Neuronal stem cell (in vitro differentiated cells): ENCODE measurements around the gene SLITRK3.
"Not testable (repeated sequence)": the region's sequence is repeated elsewhere in the genome, so short reads cannot be mapped to it uniquely, and the experiment has no call there.

Experiments used
- DNase-seq: peaks from one replicate; pipeline ENCODE4 v3.0.0-alpha.2; 2013; ENCODE audit warnings: low spot score
- H2AFZ ChIP-seq: one replicate; pipeline ENCODE4 v1.6.1; 2013; ENCODE audit warnings: mild to moderate bottlenecking, low read length, inconsistent platforms
- H2AK5ac ChIP-seq: 2 replicates; pipeline ENCODE4 v1.6.1; 2013; ENCODE audit warnings: low read depth, mild to moderate bottlenecking, inconsistent platforms, low read length, moderate library complexity, mixed read lengths
- H2BK120ac ChIP-seq: 2 replicates; pipeline ENCODE4 v1.6.1; 2013; ENCODE audit warnings: low read depth, mild to moderate bottlenecking, inconsistent platforms, low read length, moderate library complexity, mixed read lengths
- H2BK12ac ChIP-seq: one replicate; pipeline ENCODE4 v1.6.1; 2013; ENCODE audit warnings: low read length, inconsistent platforms
- H2BK15ac ChIP-seq: 2 replicates; pipeline ENCODE4 v1.6.1; 2013; ENCODE audit warnings: mild to moderate bottlenecking, low read length, inconsistent platforms, mixed read lengths
- H2BK5ac ChIP-seq: one replicate; pipeline ENCODE4 v1.6.1; 2013; ENCODE audit warnings: inconsistent platforms, mild to moderate bottlenecking, low read length, moderate library complexity
- H3K14ac ChIP-seq: one replicate; pipeline ENCODE4 v1.6.1; 2013; ENCODE audit warnings: low read length, inconsistent platforms
- H3K18ac ChIP-seq: 2 replicates; pipeline ENCODE4 v1.6.1; 2013; ENCODE audit warnings: low read length, inconsistent platforms
- H3K23ac ChIP-seq: 2 replicates; pipeline ENCODE4 v1.6.1; 2013; ENCODE audit warnings: low read depth, mild to moderate bottlenecking, mixed read lengths, low read length, inconsistent platforms; ENCODE audit not compliant: poor library complexity
- H3K27ac ChIP-seq: replicated peaks from 3 replicates; pipeline ENCODE4 v1.5.1; 2013; ENCODE audit warnings: low read length, inconsistent platforms
- H3K27me3 ChIP-seq, 3 experiments: 2 replicates each; pipeline ENCODE4 v1.6.1; 2013; ENCODE audit warnings: low read length in 3 of 3, mild to moderate bottlenecking in 2 of 3, inconsistent platforms in 1 of 3, low read depth in 1 of 3, mixed read lengths in 1 of 3, moderate library complexity in 1 of 3; ENCODE audit not compliant: control insufficient read depth in 3 of 3, insufficient read depth in 3 of 3
- H3K36me3 ChIP-seq, 2 donors: replicated peaks in 1 of 2; 2 replicates each; pipeline ENCODE4 v1.6.1; 2013; ENCODE audit warnings: low read length in 2 of 2; ENCODE audit not compliant: control insufficient read depth in 2 of 2, insufficient read depth in 2 of 2
- H3K4ac ChIP-seq: 2 replicates; pipeline ENCODE4 v1.6.1; 2013; ENCODE audit warnings: inconsistent platforms, mild to moderate bottlenecking, low read length, moderate library complexity
- H3K4me1 ChIP-seq, 2 donors: 1 replicate in 1 of 2; 2 replicates in 1 of 2; pipeline ENCODE4 v1.6.1; 2013; ENCODE audit warnings: low read length in 2 of 2, low read depth in 1 of 2; ENCODE audit not compliant: control insufficient read depth in 2 of 2, insufficient read depth in 1 of 2
- H3K4me2 ChIP-seq: one replicate; pipeline ENCODE4 v1.6.1; 2013; ENCODE audit warnings: mild to moderate bottlenecking, low read length, inconsistent platforms; ENCODE audit not compliant: insufficient read depth, poor library complexity, severe bottlenecking
- H3K4me3 ChIP-seq, 2 donors: 2 replicates each; pipeline ENCODE4 v1.5.1; 2013; ENCODE audit warnings: low read length in 2 of 2, mild to moderate bottlenecking in 2 of 2, inconsistent platforms in 1 of 2, moderate library complexity in 1 of 2
- H3K79me1 ChIP-seq: one replicate; pipeline ENCODE4 v1.6.1; 2013; ENCODE audit warnings: low read depth, mild to moderate bottlenecking, inconsistent platforms, low read length, moderate library complexity
- H3K9ac ChIP-seq: one replicate; pipeline ENCODE4 v1.6.1; 2013; ENCODE audit warnings: mild to moderate bottlenecking, low read depth, low read length, inconsistent platforms; ENCODE audit not compliant: poor library complexity
- H3K9me3 ChIP-seq, 2 donors: replicated peaks in 1 of 2; 2 replicates each; pipeline versions ENCODE3 to v1.6.1; 2013; ENCODE audit warnings: low read length in 2 of 2, mild to moderate bottlenecking in 2 of 2, inconsistent platforms in 1 of 2, low read depth in 1 of 2, mixed read lengths in 1 of 2, moderate library complexity in 1 of 2; ENCODE audit not compliant: control insufficient read depth in 2 of 2, insufficient read depth in 1 of 2
- H4K8ac ChIP-seq: one replicate; pipeline ENCODE4 v1.6.1; 2013; ENCODE audit warnings: low read depth, mild to moderate bottlenecking, inconsistent platforms, low read length, moderate library complexity
- H4K91ac ChIP-seq: one replicate; pipeline ENCODE4 v1.6.1; 2013; ENCODE audit warnings: low read length, low read depth, mild to moderate bottlenecking, inconsistent platforms; ENCODE audit not compliant: poor library complexity
- WGBS, 2 donors: extraction: QIAGEN DNeasy Blood & Tissue Kit; methylation state at CpG; one replicate each; pipeline ENCODE4 v1.1.7; 2013; ENCODE audit warnings: missing lambda C conversion rate in 2 of 2, mixed read lengths in 1 of 2; ENCODE audit not compliant: insufficient read length in 2 of 2, insufficient replicate concordance in 1 of 2; ENCODE audit errors: extremely low coverage in 2 of 2; 5-methylcytosine and 5-hydroxymethylcytosine counted together

SLITRK3 gene

DNA sequence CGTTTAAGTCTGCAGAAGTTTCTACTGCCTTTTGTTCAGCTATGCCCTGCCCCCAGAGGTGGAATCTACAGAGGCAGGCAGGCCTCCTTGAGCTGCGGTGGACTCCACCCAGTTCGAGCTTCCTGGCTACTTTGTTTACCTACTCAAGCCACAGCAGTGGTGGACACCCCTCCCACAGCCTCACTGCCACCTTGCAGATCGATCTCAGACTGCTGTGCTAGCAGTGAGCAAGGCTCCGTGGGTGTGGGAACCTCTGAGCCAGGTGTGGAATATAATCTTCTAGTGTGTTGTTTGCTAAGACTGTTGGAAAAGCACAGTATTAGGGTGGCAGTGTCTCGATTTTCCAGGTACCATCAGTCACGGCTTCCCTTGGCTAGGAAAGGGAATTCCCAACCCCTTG is 56.3 kb downstream of the SLITRK3 start:
- H3K4me3 ChIP-seq, H3K79me1 ChIP-seq, DNase-seq, H3K23ac ChIP-seq, H2BK12ac ChIP-seq, H3K36me3 ChIP-seq, H3K14ac ChIP-seq, H2AFZ ChIP-seq, H2BK120ac ChIP-seq, H3K27me3 ChIP-seq, H2AK5ac ChIP-seq, H3K18ac ChIP-seq, H3K4me2 ChIP-seq, H3K9me3 ChIP-seq, H2BK5ac ChIP-seq, H3K4me1 ChIP-seq, H4K8ac ChIP-seq, H4K91ac ChIP-seq, H3K4ac ChIP-seq, H3K27ac ChIP-seq, H2BK15ac ChIP-seq, H3K9ac ChIP-seq: not testable (repeated sequence)
- whole genome bisulfite sequencing, 2 donors = no CpG with 5 or more reads among the region's 7 CpGs
